Measurements from ENCODE around the gene ANO1.

- no peak for TF ChIP-seq CTCF (conservative IDR thresholded peaks at IDR 0.05; ENCODE audit: low read depth, low read length)
- TF ChIP-seq EZH2 (IDR thresholded peaks at IDR 0.05; ENCODE audit: low read length, unreplicated experiment) = no peak
Measured at GRCh38 chr11:70032470-70032795, 45.7 kb upstream of the ANO1 start.

All from PC-3 (cell line).